ENCODE results near the gene RPEL1.

DNA sequence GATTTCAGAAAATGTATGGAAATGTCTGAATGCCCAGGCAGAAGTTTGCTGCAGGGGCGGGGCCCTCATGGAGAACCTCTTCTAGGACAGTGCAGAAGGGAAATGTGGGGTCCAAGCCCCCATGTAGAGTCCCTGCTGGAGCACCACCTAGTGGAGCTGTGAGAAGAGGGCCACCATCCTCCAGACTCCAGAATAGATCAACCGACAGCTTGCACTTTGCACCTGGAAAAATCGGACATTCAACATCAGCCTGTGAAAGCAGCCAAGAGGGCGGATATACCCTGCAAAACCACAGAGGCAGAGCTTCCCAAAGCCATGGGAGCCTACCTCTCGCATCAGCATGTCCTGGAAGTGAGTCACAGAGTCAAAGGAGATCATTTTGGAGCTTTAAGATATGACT is 14.3 kb downstream of the RPEL1 start:
- TF ChIP-seq, protein P1, sequence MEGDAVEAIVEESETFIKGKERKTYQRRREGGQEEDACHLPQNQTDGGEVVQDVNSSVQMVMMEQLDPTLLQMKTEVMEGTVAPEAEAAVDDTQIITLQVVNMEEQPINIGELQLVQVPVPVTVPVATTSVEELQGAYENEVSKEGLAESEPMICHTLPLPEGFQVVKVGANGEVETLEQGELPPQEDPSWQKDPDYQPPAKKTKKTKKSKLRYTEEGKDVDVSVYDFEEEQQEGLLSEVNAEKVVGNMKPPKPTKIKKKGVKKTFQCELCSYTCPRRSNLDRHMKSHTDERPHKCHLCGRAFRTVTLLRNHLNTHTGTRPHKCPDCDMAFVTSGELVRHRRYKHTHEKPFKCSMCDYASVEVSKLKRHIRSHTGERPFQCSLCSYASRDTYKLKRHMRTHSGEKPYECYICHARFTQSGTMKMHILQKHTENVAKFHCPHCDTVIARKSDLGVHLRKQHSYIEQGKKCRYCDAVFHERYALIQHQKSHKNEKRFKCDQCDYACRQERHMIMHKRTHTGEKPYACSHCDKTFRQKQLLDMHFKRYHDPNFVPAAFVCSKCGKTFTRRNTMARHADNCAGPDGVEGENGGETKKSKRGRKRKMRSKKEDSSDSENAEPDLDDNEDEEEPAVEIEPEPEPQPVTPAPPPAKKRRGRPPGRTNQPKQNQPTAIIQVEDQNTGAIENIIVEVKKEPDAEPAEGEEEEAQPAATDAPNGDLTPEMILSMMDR (IDR thresholded peaks at IDR 0.05) = no peak
- TF ChIP-seq EZH2 (IDR thresholded peaks at IDR 0.05; ENCODE audit: borderline replicate concordance, insufficient read depth, low read depth, low read length, poor library complexity, severe bottlenecking) = no peak
